GM12878 (cell line): Measurements from ENCODE around the gene ICE1. TPM values are rescaled to one million over a fixed set of nuclear protein-coding genes. Genes with fewer than 3 reads are reported as not detected.

Source experiments
- ATAC-seq: fragments of 200-7000 bp; cut with Tn5 transposase; 3 replicates; pipeline ENCODE4 v1.9.1; 2020; ENCODE audit warnings: mild to moderate bottlenecking, moderate library complexity
- BruUV-seq: library from RNA; stranded (reverse); fragments of 400-500 nt; replicated peaks from 2 replicates; lab custom pipeline; 2021; lab: Mats Ljungman, UMichigan
- CTCF ChIA-PET: fragments of 300-600 bp; sonication (Branson Sonifier 250); formaldehyde crosslinking; extraction: SDS; loops from one replicate; lab custom pipeline; 2021; ENCODE audit warnings: inconsistent platforms; lab: Yijun Ruan, JAX
- POLR2A ChIA-PET: fragments of 350-600 bp; formaldehyde crosslinking; extraction: SDS; loops from one replicate; lab custom pipeline; 2021; ENCODE audit warnings: inconsistent platforms; lab: Charles Lee
- RAD21 ChIA-PET: fragments of 300-600 bp; sonication (Branson Sonifier 250); formaldehyde crosslinking; loops from one replicate; lab custom pipeline; 2023; ENCODE audit warnings: antibody characterized with exemption; ENCODE audit not compliant: unreplicated experiment; lab: Charles Lee
- SMC1A ChIA-PET: fragments of 300-600 bp; sonication (Branson Sonifier 250); formaldehyde crosslinking; loops from one replicate; lab custom pipeline; 2023; ENCODE audit not compliant: unreplicated experiment, uncharacterized antibody; lab: Charles Lee
- DNase-seq: peaks from one replicate; pipeline ENCODE4 v3.0.0-alpha.2; 2011; ENCODE audit warnings: low read depth, low spot score
- FAIRE-seq: peaks from 3 replicates; lab custom pipeline; 2011; peaks lifted over from hg19 to GRCh38; lab: Jason Lieb, UNC
- H2AFZ ChIP-seq: 2 replicates; pipeline ENCODE4 v1.6.0; 2011; ENCODE audit warnings: low read depth, low read length, control low read depth; ENCODE audit not compliant: control insufficient read depth
- H3K27ac ChIP-seq: 2 replicates; pipeline ENCODE4 v1.5.1; 2011; ENCODE audit warnings: control low read depth; ENCODE audit not compliant: control insufficient read depth, insufficient read depth
- H3K27me3 ChIP-seq, 2 experiments: replicated peaks in 1 of 2; 2 replicates each; pipeline versions ENCODE4 v1.6.0 to v1.6.1; 2011; ENCODE audit warnings: low read length in 1 of 2; ENCODE audit not compliant: control insufficient read depth in 2 of 2, insufficient read depth in 2 of 2
- H3K36me3 ChIP-seq, 2 experiments: 2 replicates each; pipeline ENCODE4 v1.5.1; 2011; ENCODE audit warnings: low read length in 1 of 2; ENCODE audit not compliant: control insufficient read depth in 2 of 2, insufficient read depth in 2 of 2
- H3K4me1 ChIP-seq: 2 replicates; pipeline ENCODE4 v1.6.1; 2011; ENCODE audit warnings: mild to moderate bottlenecking, low read length, moderate library complexity, mixed read lengths; ENCODE audit not compliant: control insufficient read depth, insufficient read depth
- H3K4me2 ChIP-seq: 2 replicates; pipeline ENCODE4 v1.6.0; 2011; ENCODE audit warnings: control low read depth; ENCODE audit not compliant: control insufficient read depth, insufficient read depth
- H3K4me3 ChIP-seq: fragments of 200-600 bp; sonication (generic); 2 replicates; pipeline ENCODE4 v1.5.1; 2016
- H3K79me2 ChIP-seq: 2 replicates; pipeline ENCODE4 v1.6.0; 2011; ENCODE audit warnings: low read length; ENCODE audit not compliant: control insufficient read depth, insufficient read depth
- H3K9ac ChIP-seq: 2 replicates; pipeline ENCODE4 v1.8.0; 2011; ENCODE audit warnings: low read length, control low read depth, mixed read lengths; ENCODE audit not compliant: control insufficient read depth, insufficient read depth
- H3K9me3 ChIP-seq: replicated peaks from 3 replicates; pipeline ENCODE4 v1.5.1; 2011; ENCODE audit warnings: mild to moderate bottlenecking, low read length; ENCODE audit not compliant: control insufficient read depth, insufficient read depth
- H4K20me1 ChIP-seq: 2 replicates; pipeline ENCODE4 v1.6.0; 2011; ENCODE audit not compliant: control insufficient read depth, insufficient read depth
- CEBPB ChIP-seq, 2 experiments: fragments of 150-350 bp in 1 of 2; IDR thresholded peaks; 2 replicates each; pipeline ENCODE4 v1.6.1; 2012 to 2014; ENCODE audit warnings: low read depth in 2 of 2, low read length in 2 of 2, borderline replicate concordance in 1 of 2, inconsistent platforms in 1 of 2
- CREM ChIP-seq: IDR thresholded peaks from 2 replicates; pipeline ENCODE4 v1.6.1; 2014; ENCODE audit warnings: antibody characterized with exemption, low read depth
- EP300 ChIP-seq, 2 experiments: fragments of 150-350 bp in 1 of 2; IDR thresholded peaks; 2 replicates each; pipeline ENCODE4 v1.6.1; 2011 to 2012; ENCODE audit warnings: low read depth in 2 of 2, low read length in 2 of 2, borderline replicate concordance in 1 of 2, improper control_type of control experiment in 1 of 2, inconsistent platforms in 1 of 2; ENCODE audit not compliant: control insufficient read depth in 1 of 2
- ESRRA ChIP-seq: IDR thresholded peaks from 2 replicates; pipeline ENCODE4 v1.6.1; 2012; ENCODE audit warnings: mild to moderate bottlenecking, low read length, improper control_type of control experiment
- FOXM1 ChIP-seq: IDR thresholded peaks from 2 replicates; pipeline ENCODE4 v1.6.1; 2012; ENCODE audit warnings: low read depth, mild to moderate bottlenecking, inconsistent platforms, low read length, moderate library complexity
- HDAC6 ChIP-seq: fragments of 200-600 bp; sonication (generic); IDR thresholded peaks from one replicate; pipeline ENCODE4 v1.8.0; 2017; ENCODE audit warnings: antibody characterized with exemption; ENCODE audit not compliant: unreplicated experiment
- JUNB ChIP-seq: IDR thresholded peaks from 2 replicates; pipeline ENCODE4 v1.6.1; 2016; ENCODE audit warnings: antibody characterized with exemption, mild to moderate bottlenecking
- LARP7 ChIP-seq: fragments of 450-650 bp; IDR thresholded peaks from 2 replicates; pipeline ENCODE4 v1.6.1; 2017; ENCODE audit warnings: mild to moderate bottlenecking
- NFYA ChIP-seq: IDR thresholded peaks from 2 replicates; pipeline ENCODE4 v1.6.1; 2011; ENCODE audit warnings: low read depth, mild to moderate bottlenecking, low read length, improper control_type of control experiment, borderline replicate concordance
- RAD21 ChIP-seq: IDR thresholded peaks from 2 replicates; pipeline ENCODE4 v1.6.1; 2011; ENCODE audit warnings: mild to moderate bottlenecking, low read depth, low read length, moderate library complexity; ENCODE audit not compliant: insufficient read depth
- RCOR1 ChIP-seq: conservative IDR thresholded peaks from 2 replicates; pipeline ENCODE4 v1.6.1; 2012; ENCODE audit warnings: low read depth, low read length, improper control_type of control experiment
- SMC3 ChIP-seq: IDR thresholded peaks from 2 replicates; pipeline ENCODE4 v1.6.1; 2011; ENCODE audit warnings: low read length, improper control_type of control experiment, borderline replicate concordance
- SUZ12 ChIP-seq: fragments of 200-600 bp; sonication (generic); IDR thresholded peaks from one replicate; pipeline ENCODE4 v1.6.1; 2018; ENCODE audit warnings: antibody characterized with exemption, mild to moderate bottlenecking; ENCODE audit not compliant: unreplicated experiment
- TARDBP ChIP-seq: IDR thresholded peaks from 2 replicates; pipeline ENCODE4 v1.6.1; 2016; ENCODE audit warnings: borderline replicate concordance
- TCF3 ChIP-seq: IDR thresholded peaks from 2 replicates; pipeline ENCODE4 v1.6.1; 2012; ENCODE audit warnings: low read depth, mild to moderate bottlenecking, low read length, borderline replicate concordance; ENCODE audit not compliant: insufficient read depth
- ZBED1 ChIP-seq: IDR thresholded peaks from 2 replicates; pipeline ENCODE4 v1.6.1; 2016; ENCODE audit warnings: borderline replicate concordance
- WGBS: methylation state at CpG from one replicate; pipeline ENCODE4 v1.1.6; 2016; ENCODE audit warnings: low lambda C conversion rate; ENCODE audit not compliant: insufficient replicate concordance, insufficient coverage; ENCODE audit errors: missing lambda C conversion rate; 5-methylcytosine and 5-hydroxymethylcytosine counted together
- in situ Hi-C: fragments of 300-500 bp; cut with MboI; formaldehyde crosslinking; loops from 9 replicates; pipeline ENCODE4 v1.14.3; 2018; ENCODE audit warnings: mixed read lengths
- intact Hi-C: fragments of 100-400 bp; cut with micrococcal nuclease; formaldehyde crosslinking; loops from one replicate; pipeline ENCODE4 v1.14.2; 2022; ENCODE audit not compliant: unreplicated experiment
- polyA plus RNA-seq, 11 experiments: library from polyadenylated mRNA; depleted of rRNA in 4 of 11; unstranded in 6 of 11; stranded (reverse) in 5 of 11; fragments of >200 nt; fragmentation: Nextera tagmentation in 4 of 11; fragmentation: Illumina TruSeq in 1 of 11; extraction: Ambion mirVana in 4 of 11; extraction: Trizol in 1 of 11; gene quantifications; 1 replicate in 1 of 11; 2 replicates in 10 of 11; pipeline versions ENCODE4 v1.2.1 to v1.2.3, GENCODE V29; 2011 to 2016; ENCODE audit warnings: inconsistent platforms in 2 of 11, missing spikeins in 2 of 11, low read depth in 1 of 11
- total RNA-seq, 4 experiments: library from RNA; depleted of rRNA in 3 of 4; stranded (reverse); fragments of >200 nt in 3 of 4; fragmentation: Illumina TruSeq in 1 of 4; extraction: Trizol in 1 of 4; gene quantifications; 2 replicates each; pipeline versions ENCODE4 v1.2.1 to v1.2.3, GENCODE V29; 2013 to 2021
- TF ChIP-seq, protein P1 (sequence below): fragments of 450-650 bp; IDR thresholded peaks from 2 replicates; pipeline ENCODE4 v1.6.1; 2016; ENCODE audit warnings: mild to moderate bottlenecking
- TF ChIP-seq, protein P2 (sequence below): IDR thresholded peaks from 2 replicates; pipeline ENCODE4 v1.6.1; 2012; ENCODE audit warnings: low read depth, low read length, improper control_type of control experiment
- TF ChIP-seq, protein P3 (sequence below): fragments of 450-650 bp; IDR thresholded peaks from 2 replicates; pipeline ENCODE4 v1.6.1; 2014; ENCODE audit warnings: mild to moderate bottlenecking

The ICE1 gene
- total and polyA plus RNA-seq, 10 of the 15 experiments (the other 5 are each of a cell fraction or from before 2014, with no cell fraction given): 3.8 to 31.4 (median 18.9) TPM

DNA sequence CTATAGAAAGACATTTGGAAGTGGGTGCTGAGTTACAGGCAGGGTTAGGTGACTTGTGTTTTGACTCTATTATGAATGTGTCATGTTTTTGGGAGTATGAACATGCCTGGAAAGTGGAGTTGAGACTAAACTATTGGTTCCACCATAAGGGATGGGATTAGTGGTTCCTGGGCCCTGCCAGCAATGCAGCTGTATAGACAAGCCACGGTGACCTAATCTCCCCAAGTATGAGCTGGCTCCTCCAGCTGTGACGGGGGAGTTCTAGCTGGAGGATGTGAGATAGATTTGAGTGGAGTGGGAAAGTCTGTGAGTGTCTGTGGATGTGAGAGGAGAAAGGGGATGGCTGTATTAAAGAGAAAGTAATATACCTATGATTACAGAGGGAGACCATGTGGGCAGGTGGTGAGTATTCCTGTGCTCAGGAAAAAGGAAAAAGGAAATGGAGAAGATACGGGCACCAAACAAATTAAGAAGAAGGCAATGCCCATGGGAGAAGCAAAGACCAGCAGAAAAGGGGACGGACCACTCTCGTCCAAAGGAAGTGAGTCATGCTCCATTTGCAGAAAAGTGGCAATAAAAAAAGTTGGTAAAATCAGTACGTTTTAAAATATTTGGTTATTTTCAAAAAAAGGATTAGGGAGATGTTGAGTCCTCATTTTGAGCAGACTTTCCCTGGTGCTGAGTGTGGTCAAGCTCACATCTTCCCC is 48.3 kb upstream of the ICE1 start:
- H3K27me3 ChIP-seq: no peaks in the 10 kb centered on the region
- H3K9ac ChIP-seq: no peak overlapping the region
- ChIA-PET RAD21 (no interaction called here), SMC1A (interaction anchor here (1.2 kb wide), 1 partner anchor 8 kb away, joined by 3 read pairs; no protein-coding TSS in a partner anchor), CTCF (no interaction called here), POLR2A (no interaction called here)
- no peaks in the 10 kb centered on the region for H3K79me2 ChIP-seq
- in situ Hi-C loops (no loop called here), intact Hi-C loops (no loop called here)
- H3K9me3 ChIP-seq: no peaks in the 10 kb centered on the region
- 10% methylated on average over 6 of the region's 6 CpGs for WGBS
- no peaks in the 10 kb centered on the region for H3K4me1 ChIP-seq
- no peak for TF ChIP-seq CREM
- no peak for TF ChIP-seq ZBED1
- TF ChIP-seq, protein P1, sequence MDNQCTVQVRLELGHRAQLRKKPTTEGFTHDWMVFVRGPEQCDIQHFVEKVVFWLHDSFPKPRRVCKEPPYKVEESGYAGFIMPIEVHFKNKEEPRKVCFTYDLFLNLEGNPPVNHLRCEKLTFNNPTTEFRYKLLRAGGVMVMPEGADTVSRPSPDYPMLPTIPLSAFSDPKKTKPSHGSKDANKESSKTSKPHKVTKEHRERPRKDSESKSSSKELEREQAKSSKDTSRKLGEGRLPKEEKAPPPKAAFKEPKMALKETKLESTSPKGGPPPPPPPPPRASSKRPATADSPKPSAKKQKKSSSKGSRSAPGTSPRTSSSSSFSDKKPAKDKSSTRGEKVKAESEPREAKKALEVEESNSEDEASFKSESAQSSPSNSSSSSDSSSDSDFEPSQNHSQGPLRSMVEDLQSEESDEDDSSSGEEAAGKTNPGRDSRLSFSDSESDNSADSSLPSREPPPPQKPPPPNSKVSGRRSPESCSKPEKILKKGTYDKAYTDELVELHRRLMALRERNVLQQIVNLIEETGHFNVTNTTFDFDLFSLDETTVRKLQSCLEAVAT: no peak
- no peak for TF ChIP-seq TARDBP
- no peak for TF ChIP-seq EP300 (IDR thresholded peaks at IDR 0.05; ENCODE audit: borderline replicate concordance in 1 of 2, control insufficient read depth in 1 of 2, low read depth in 2 of 2, low read length in 2 of 2)
- TF ChIP-seq, protein P2, sequence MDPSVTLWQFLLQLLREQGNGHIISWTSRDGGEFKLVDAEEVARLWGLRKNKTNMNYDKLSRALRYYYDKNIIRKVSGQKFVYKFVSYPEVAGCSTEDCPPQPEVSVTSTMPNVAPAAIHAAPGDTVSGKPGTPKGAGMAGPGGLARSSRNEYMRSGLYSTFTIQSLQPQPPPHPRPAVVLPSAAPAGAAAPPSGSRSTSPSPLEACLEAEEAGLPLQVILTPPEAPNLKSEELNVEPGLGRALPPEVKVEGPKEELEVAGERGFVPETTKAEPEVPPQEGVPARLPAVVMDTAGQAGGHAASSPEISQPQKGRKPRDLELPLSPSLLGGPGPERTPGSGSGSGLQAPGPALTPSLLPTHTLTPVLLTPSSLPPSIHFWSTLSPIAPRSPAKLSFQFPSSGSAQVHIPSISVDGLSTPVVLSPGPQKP: no peak
- TF ChIP-seq TCF3: no peak
- no peak for TF ChIP-seq JUNB
- TF ChIP-seq NFYA: no peak
- TF ChIP-seq, protein P3, sequence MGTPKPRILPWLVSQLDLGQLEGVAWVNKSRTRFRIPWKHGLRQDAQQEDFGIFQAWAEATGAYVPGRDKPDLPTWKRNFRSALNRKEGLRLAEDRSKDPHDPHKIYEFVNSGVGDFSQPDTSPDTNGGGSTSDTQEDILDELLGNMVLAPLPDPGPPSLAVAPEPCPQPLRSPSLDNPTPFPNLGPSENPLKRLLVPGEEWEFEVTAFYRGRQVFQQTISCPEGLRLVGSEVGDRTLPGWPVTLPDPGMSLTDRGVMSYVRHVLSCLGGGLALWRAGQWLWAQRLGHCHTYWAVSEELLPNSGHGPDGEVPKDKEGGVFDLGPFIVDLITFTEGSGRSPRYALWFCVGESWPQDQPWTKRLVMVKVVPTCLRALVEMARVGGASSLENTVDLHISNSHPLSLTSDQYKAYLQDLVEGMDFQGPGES: no peak
- no peak for TF ChIP-seq SMC3
- TF ChIP-seq HDAC6: no peak
- TF ChIP-seq ESRRA: no peak
- TF ChIP-seq RAD21: no peak
- TF ChIP-seq RCOR1: no peak
- TF ChIP-seq FOXM1: no peak
- TF ChIP-seq CEBPB (IDR thresholded peaks at IDR 0.05; ENCODE audit: borderline replicate concordance in 1 of 2, low read depth in 2 of 2, low read length in 2 of 2): no peak
- TF ChIP-seq SUZ12: no peak
- no peak for TF ChIP-seq LARP7
- no peak overlapping the region for H2AFZ ChIP-seq
- no peak overlapping the region for H3K27ac ChIP-seq
- H3K36me3 ChIP-seq: no peaks in the 10 kb centered on the region
- FAIRE-seq (no peak), ATAC-seq (no peak), DNase-seq (no peak)
- no peak overlapping the region for H3K4me3 ChIP-seq
- H4K20me1 ChIP-seq: no peaks in the 10 kb centered on the region
- no peak overlapping the region for H3K4me2 ChIP-seq
- no TSS peak for BruUV-seq
